Type B pancreatic cell (in vitro differentiated cells): ENCODE data around the gene CNN2. TPM values are rescaled to one million over a fixed set of nuclear protein-coding genes. Genes with fewer than 3 reads are reported as not detected.

Experiments
- DNase-seq: peaks from one replicate; pipeline ENCODE4 v3.0.0; 2021; ENCODE audit warnings: mixed read lengths; ENCODE audit not compliant: unreplicated experiment; ENCODE audit errors: extremely low spot score
- H3K27ac Mint-ChIP-seq: 2 replicates; pipeline ENCODE4 v1.8.0; 2021; ENCODE audit warnings: mild to moderate bottlenecking, mixed read lengths
- H3K27me3 Mint-ChIP-seq: 2 replicates; pipeline ENCODE4 v1.8.0; 2021; ENCODE audit warnings: mixed read lengths
- H3K36me3 Mint-ChIP-seq: 2 replicates; pipeline ENCODE4 v1.8.0; 2021; ENCODE audit warnings: mixed read lengths
- H3K4me1 Mint-ChIP-seq: one replicate; pipeline ENCODE4 v1.8.0; 2021; ENCODE audit warnings: mixed read lengths; ENCODE audit not compliant: unreplicated experiment
- H3K4me3 Mint-ChIP-seq: 2 replicates; pipeline ENCODE4 v1.8.0; 2021; ENCODE audit warnings: mild to moderate bottlenecking, mixed read lengths
- H3K9me3 Mint-ChIP-seq: 2 replicates; pipeline ENCODE4 v1.8.0; 2021; ENCODE audit warnings: mixed read lengths
- total RNA-seq: library from RNA; stranded (reverse); gene quantifications from 2 replicates; pipeline ENCODE4 v1.2.1, GENCODE V29; 2021; ENCODE audit warnings: low replicate concordance
- TF ChIP-seq, protein P1 (sequence below): fragments of 200-600 bp; sonication (generic); conservative IDR thresholded peaks from 2 replicates; pipeline ENCODE4 v1.5.0; 2021; ENCODE audit warnings: antibody characterized with exemption, mild to moderate bottlenecking

The CNN2 gene
- total RNA-seq, 1 donor from 2014 or later: 276 TPM

DNA sequence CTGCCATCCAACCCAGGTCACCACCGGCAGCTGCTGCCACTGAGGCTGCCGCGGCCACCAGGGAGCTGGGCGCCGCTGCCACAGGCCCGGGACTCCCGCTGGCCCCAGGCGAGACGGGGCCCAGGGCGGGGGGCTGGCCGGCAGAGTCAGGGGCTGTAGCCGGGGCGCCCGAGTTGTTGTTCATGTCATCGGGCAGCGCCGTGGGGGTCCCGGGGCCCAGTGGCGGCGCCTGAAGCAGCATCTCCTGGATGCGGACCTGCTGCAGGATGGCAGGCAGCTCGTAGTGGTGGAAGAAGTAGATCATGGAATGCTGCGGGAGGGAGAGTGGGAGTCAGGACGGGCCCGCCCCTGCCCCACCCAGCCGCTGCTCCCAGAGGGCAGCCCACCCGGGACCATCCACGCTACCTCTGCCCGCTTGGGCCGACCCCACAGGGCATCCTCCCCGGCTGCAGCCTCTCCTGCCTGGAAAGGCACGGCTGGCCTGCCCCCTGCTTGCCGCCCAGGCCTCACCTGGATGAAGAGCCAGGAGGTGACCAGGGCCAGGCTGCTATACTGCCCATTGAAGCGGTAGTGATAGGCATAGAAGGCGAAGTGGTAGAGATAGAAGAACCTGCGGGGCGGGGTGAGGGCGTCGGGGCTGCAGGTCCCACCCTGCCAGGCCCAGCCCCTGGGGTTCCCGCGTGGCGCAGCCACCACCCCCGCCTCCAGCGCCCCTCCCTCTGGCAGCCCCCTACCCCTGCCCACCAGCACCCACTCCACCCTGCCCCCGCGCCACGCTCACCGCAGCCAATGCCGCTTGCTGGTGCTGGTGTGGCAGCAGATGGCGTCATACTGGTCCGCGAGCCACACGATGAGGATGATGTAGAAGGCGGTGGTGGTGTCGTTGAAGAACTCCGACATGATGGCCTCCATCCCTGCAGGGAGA is 15.6 kb upstream of the CNN2 start:
- H3K27ac Mint-ChIP-seq: no peak overlapping the region
- TF ChIP-seq, protein P1, sequence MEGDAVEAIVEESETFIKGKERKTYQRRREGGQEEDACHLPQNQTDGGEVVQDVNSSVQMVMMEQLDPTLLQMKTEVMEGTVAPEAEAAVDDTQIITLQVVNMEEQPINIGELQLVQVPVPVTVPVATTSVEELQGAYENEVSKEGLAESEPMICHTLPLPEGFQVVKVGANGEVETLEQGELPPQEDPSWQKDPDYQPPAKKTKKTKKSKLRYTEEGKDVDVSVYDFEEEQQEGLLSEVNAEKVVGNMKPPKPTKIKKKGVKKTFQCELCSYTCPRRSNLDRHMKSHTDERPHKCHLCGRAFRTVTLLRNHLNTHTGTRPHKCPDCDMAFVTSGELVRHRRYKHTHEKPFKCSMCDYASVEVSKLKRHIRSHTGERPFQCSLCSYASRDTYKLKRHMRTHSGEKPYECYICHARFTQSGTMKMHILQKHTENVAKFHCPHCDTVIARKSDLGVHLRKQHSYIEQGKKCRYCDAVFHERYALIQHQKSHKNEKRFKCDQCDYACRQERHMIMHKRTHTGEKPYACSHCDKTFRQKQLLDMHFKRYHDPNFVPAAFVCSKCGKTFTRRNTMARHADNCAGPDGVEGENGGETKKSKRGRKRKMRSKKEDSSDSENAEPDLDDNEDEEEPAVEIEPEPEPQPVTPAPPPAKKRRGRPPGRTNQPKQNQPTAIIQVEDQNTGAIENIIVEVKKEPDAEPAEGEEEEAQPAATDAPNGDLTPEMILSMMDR: no peak

DNA sequence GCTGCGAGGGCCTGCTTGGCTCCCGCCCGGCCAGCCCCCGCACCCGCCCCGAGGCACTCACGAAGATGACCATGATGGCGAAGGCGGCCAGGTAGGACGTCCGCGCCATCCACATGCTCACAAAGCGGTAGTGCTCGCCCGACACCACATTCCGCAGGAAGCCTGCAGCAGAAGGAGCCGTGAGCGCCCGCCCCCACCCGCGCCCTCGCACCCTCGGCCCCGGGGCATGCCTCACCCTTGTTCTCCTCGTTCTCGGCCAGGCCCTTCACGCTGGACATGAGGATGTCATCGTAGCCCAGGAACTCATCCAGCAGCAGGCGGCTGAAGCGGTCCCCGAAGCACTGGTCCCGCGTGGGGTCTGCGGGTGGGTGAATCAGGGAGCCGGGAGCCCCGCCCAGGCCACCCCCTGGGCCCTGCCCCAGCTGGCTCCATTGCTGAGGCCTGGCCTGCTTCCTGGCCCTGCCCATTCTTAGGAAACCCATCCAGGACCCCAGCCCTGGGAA is 14.5 kb upstream of the CNN2 start:
- Mint-ChIP-seq H3K4me3 (no peak overlapping the region), H3K4me1 (peaks cover 10% of the 10 kb centered on the region), H3K9me3 (no peaks in the 10 kb centered on the region), H3K27me3 (no peaks in the 10 kb centered on the region), H3K27ac (no peak overlapping the region), H3K36me3 (peaks cover under 1% of the 10 kb centered on the region)
- DNase-seq: no peak
- TF ChIP-seq, protein P1: no peak

More for the DNA sequence above, 15.6 kb upstream of the CNN2 start:
- no peaks in the 10 kb centered on the region for H3K9me3 Mint-ChIP-seq
- peaks cover 5% of the 10 kb centered on the region for H3K36me3 Mint-ChIP-seq
- no peaks in the 10 kb centered on the region for H3K27me3 Mint-ChIP-seq
- H3K4me3 Mint-ChIP-seq: no peak overlapping the region
- peaks cover 4% of the 10 kb centered on the region for H3K4me1 Mint-ChIP-seq
- DNase-seq: no peak

DNA sequence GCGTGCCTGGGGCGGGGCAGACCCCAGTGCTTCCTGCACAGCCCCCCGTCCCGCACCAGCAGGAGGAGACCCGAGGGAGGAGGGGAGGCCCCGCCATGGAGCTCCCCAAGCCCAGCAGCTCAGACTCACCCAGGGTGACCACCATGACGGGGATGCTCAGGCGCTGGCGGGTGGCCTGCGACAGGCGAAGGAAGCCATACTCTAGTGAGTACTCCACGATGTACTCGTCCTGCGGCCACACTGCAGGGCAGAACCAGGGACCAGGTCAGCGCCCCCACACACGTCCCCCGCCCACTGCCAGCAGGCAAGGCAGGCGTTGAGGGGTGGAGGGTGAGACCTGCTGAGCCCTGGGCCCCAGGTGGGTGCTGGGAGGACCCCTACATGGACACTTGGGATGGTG is 14.1 kb upstream of the CNN2 start:
- peaks cover 14% of the 10 kb centered on the region for H3K4me1 Mint-ChIP-seq
- TF ChIP-seq, protein P1: no peak
- H3K27ac Mint-ChIP-seq: no peak overlapping the region
- H3K36me3 Mint-ChIP-seq: no peaks in the 10 kb centered on the region
- no peaks in the 10 kb centered on the region for H3K9me3 Mint-ChIP-seq
- DNase-seq: no peak
- H3K27me3 Mint-ChIP-seq: no peaks in the 10 kb centered on the region
- H3K4me3 Mint-ChIP-seq: no peak overlapping the region

DNA sequence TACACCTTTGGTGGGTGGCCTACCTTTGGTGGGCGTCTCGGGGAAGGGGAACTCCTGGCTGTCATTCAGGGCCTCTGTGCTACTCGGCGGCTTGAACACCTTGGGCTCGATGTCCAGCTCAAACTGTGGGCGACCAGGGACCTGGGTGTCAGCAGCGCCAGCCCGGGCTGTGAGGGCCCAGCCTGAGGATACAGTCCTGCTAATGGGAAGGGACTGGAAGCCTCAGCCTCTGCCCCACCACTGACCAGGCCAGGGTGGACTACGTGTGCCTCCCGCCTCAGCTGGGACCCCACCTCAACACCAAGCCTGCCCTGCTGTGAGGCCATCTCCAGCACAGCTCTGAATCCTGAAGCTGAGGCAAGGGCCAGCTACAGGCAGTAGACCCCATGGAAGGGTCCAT is 13.2 kb upstream of the CNN2 start:
- Mint-ChIP-seq H3K9me3 (no peaks in the 10 kb centered on the region), H3K4me3 (no peak overlapping the region), H3K27ac (no peak overlapping the region), H3K27me3 (no peaks in the 10 kb centered on the region), H3K4me1 (peaks cover 14% of the 10 kb centered on the region), H3K36me3 (no peaks in the 10 kb centered on the region)
- no peak for DNase-seq
- TF ChIP-seq, protein P1: no peak

DNA sequence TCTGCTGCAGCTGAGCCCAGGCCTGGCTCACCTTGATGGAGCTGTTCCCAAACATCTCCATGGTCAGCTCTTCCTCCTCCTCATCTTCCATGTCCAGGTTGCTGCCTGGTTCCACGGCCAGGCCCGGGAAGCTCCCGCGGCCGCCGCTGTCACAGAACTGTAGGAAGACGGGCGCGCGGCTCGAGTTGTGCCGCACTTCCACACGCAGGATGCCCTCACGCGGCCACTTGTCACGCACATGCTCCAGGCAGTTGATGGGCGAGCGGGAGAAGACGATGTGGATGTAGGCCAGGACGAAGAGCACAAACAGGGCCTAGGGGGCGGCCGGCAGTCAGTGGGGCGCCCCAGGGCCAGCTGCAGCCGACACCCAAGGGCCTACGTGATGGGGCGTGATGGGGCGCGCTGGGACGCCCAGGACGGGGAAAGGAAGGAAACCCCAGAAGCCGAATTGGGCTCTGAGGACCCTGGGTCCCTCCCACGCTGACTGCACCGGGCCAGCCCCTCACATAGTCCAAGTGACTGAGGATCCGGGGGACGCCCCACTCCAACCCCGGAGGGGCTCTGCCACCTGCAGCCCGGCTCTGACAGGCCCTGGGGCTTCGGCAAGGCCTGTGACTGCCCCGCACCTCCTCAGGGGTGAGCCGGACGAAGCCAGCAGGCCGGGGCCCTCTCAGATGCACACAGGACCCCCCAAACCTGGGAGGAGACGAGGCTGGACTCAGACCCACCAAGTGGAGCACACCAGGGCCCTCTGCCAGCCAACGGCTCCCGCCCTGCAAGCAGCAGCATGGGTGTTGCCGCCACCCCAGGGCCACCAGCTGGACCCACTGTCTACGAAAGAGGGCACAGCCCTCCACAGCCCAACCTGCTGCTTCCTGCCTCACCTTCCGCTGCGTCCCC is 12.0 kb upstream of the CNN2 start:
- Mint-ChIP-seq H3K4me3 (no peak overlapping the region), H3K27ac (no peak overlapping the region), H3K27me3 (no peaks in the 10 kb centered on the region), H3K36me3 (no peaks in the 10 kb centered on the region), H3K4me1 (peaks cover 14% of the 10 kb centered on the region), H3K9me3 (no peaks in the 10 kb centered on the region)
- TF ChIP-seq, protein P1: no peak
- DNase-seq: no peak
